H1 (cell line): Measurements from ENCODE around the gene ANXA6. TPM values are rescaled to one million over a fixed set of nuclear protein-coding genes. Genes with fewer than 3 reads are reported as not detected.

Experiments used
- CTCF ChIA-PET: fragments of 300-600 bp; sonication (Branson Sonifier 250); formaldehyde crosslinking; loops from one replicate; lab custom pipeline; 2021; ENCODE audit not compliant: partially characterized antibody; lab: Charles Lee
- POLR2A ChIA-PET: fragments of 300-600 bp; sonication (Branson Sonifier 250); formaldehyde crosslinking; loops from one replicate; lab custom pipeline; 2021; ENCODE audit warnings: inconsistent platforms; ENCODE audit not compliant: partially characterized antibody; lab: Charles Lee
- DNase-seq, 2 experiments: peaks; one replicate each; pipeline versions ENCODE4 v3.0.0 to v3.0.0-alpha.2; 2010 to 2022; ENCODE audit warnings: low spot score in 2 of 2, low read depth in 1 of 2, mixed read lengths in 1 of 2
- FAIRE-seq: peaks from 2 replicates; lab custom pipeline; 2011; peaks lifted over from hg19 to GRCh38; lab: Jason Lieb, UNC
- H2AFZ ChIP-seq: 2 replicates; pipeline ENCODE4 v1.8.1; 2012; ENCODE audit warnings: low read length, inconsistent platforms
- H2AK5ac ChIP-seq: 2 replicates; pipeline ENCODE4 v1.6.1; 2013; ENCODE audit warnings: low read depth, low read length
- H2BK120ac ChIP-seq: replicated peaks from 2 replicates; pipeline ENCODE3; 2013; ENCODE audit warnings: low read depth, low read length, inconsistent platforms
- H2BK12ac ChIP-seq: 2 replicates; pipeline ENCODE4 v1.6.1; 2013; ENCODE audit warnings: low read depth, low read length
- H2BK15ac ChIP-seq: 2 replicates; pipeline ENCODE4 v1.6.1; 2013; ENCODE audit warnings: low read length
- H2BK20ac ChIP-seq: 2 replicates; pipeline ENCODE4 v1.6.1; 2013; ENCODE audit warnings: low read length
- H2BK5ac ChIP-seq: 2 replicates; pipeline ENCODE4 v1.6.1; 2013; ENCODE audit warnings: low read depth, low read length
- H3K14ac ChIP-seq: 2 replicates; pipeline ENCODE4 v1.6.1; 2013; ENCODE audit warnings: inconsistent platforms; ENCODE audit not compliant: insufficient read length
- H3K18ac ChIP-seq: 2 replicates; pipeline ENCODE4 v1.6.1; 2013; ENCODE audit warnings: low read length; ENCODE audit errors: extremely low read depth
- H3K23ac ChIP-seq: 2 replicates; pipeline ENCODE4 v1.6.1; 2013; ENCODE audit warnings: inconsistent platforms; ENCODE audit not compliant: insufficient read length
- H3K23me2 ChIP-seq: 2 replicates; pipeline ENCODE4 v1.6.1; 2013; ENCODE audit warnings: low read depth, low read length
- H3K27ac ChIP-seq: 2 replicates; pipeline ENCODE4 v1.6.1; 2011; ENCODE audit warnings: low read depth, low read length, inconsistent platforms
- H3K27me3 ChIP-seq, 4 experiments: replicated peaks in 1 of 4; 1 replicate in 1 of 4; 2 replicates in 3 of 4; pipeline versions ENCODE4 v1.6.1 to v1.8.1; 2011 to 2013; ENCODE audit warnings: low read length in 3 of 4, mild to moderate bottlenecking in 3 of 4, inconsistent platforms in 2 of 4, mixed read lengths in 2 of 4, moderate library complexity in 1 of 4; ENCODE audit not compliant: control insufficient read depth in 3 of 4, insufficient read depth in 3 of 4; ENCODE audit errors: extremely low read depth in 1 of 4
- H3K36me3 ChIP-seq, 4 experiments: 2 replicates each; pipeline versions ENCODE4 v1.6.1 to v1.8.1; 2011 to 2013; ENCODE audit warnings: mild to moderate bottlenecking in 4 of 4, low read length in 3 of 4, moderate library complexity in 2 of 4, control low read depth in 1 of 4, inconsistent platforms in 1 of 4; ENCODE audit not compliant: insufficient read depth in 4 of 4, control insufficient read depth in 2 of 4
- H3K4ac ChIP-seq: replicated peaks from 2 replicates; pipeline ENCODE3; 2013; ENCODE audit warnings: low read length, low read depth, mixed read lengths, inconsistent platforms; ENCODE audit not compliant: insufficient read length
- H3K4me1 ChIP-seq, 4 experiments: replicated peaks in 1 of 4; 1 replicate in 1 of 4; 2 replicates in 3 of 4; pipeline versions ENCODE4 v1.6.1 to v1.8.1; 2011 to 2013; ENCODE audit warnings: low read length in 3 of 4, inconsistent platforms in 2 of 4, mixed read lengths in 1 of 4; ENCODE audit not compliant: insufficient read depth in 4 of 4, control insufficient read depth in 3 of 4
- H3K4me2 ChIP-seq, 2 experiments: 2 replicates each; pipeline versions ENCODE4 v1.6.1 to v1.8.1; 2011 to 2013; ENCODE audit warnings: low read depth in 2 of 2, low read length in 2 of 2, control low read depth in 1 of 2, inconsistent platforms in 1 of 2, mild to moderate bottlenecking in 1 of 2; ENCODE audit not compliant: insufficient read depth in 1 of 2
- H3K4me3 ChIP-seq, 4 experiments: fragments of 200-600, 300-600 bp in 1 of 4; sonication (generic), shearing (Covaris generic), sonication (Bioruptor Twin) in 1 of 4; 2 replicates each; pipeline versions ENCODE4 v1.5.1 to v1.8.1; 2011 to 2016; ENCODE audit warnings: low read length in 4 of 4, low read depth in 3 of 4, control low read depth in 2 of 4, inconsistent platforms in 2 of 4, mild to moderate bottlenecking in 2 of 4, mixed read lengths in 1 of 4, moderate library complexity in 1 of 4; ENCODE audit not compliant: insufficient read depth in 2 of 4; ENCODE audit errors: extremely low read depth in 1 of 4
- H3K56ac ChIP-seq: replicated peaks from 2 replicates; pipeline ENCODE3; 2013; ENCODE audit warnings: low read depth, mild to moderate bottlenecking, mixed read lengths, low read length, inconsistent platforms; ENCODE audit not compliant: insufficient read length
- H3K79me1 ChIP-seq: 2 replicates; pipeline ENCODE4 v1.6.1; 2013; ENCODE audit warnings: low read depth, low read length, control low read depth
- H3K79me2 ChIP-seq, 2 experiments: 2 replicates each; pipeline versions ENCODE4 v1.6.1 to v1.8.1; 2012 to 2013; ENCODE audit warnings: low read length in 2 of 2, mild to moderate bottlenecking in 2 of 2, inconsistent platforms in 1 of 2; ENCODE audit not compliant: insufficient read depth in 2 of 2, control insufficient read depth in 1 of 2
- H3K9ac ChIP-seq, 4 experiments: replicated peaks in 1 of 4; 1 replicate in 1 of 4; 2 replicates in 3 of 4; pipeline versions ENCODE4 v1.6.1 to v1.8.1; 2011 to 2013; ENCODE audit warnings: low read depth in 3 of 4, low read length in 3 of 4, control low read depth in 2 of 4, mild to moderate bottlenecking in 2 of 4, moderate library complexity in 2 of 4, inconsistent platforms in 1 of 4; ENCODE audit errors: extremely low read depth in 1 of 4
- H3K9me3 ChIP-seq, 2 experiments: 2 replicates each; pipeline versions ENCODE4 v1.6.1 to v1.8.1; 2012 to 2013; ENCODE audit warnings: mild to moderate bottlenecking in 2 of 2, moderate library complexity in 2 of 2, control low read depth in 1 of 2, inconsistent platforms in 1 of 2, low read depth in 1 of 2, low read length in 1 of 2, mixed read lengths in 1 of 2; ENCODE audit not compliant: insufficient read depth in 2 of 2
- H4K20me1 ChIP-seq, 2 experiments: replicated peaks in 1 of 2; 2 replicates each; pipeline versions ENCODE3 to v1.8.1; 2011 to 2013; ENCODE audit warnings: inconsistent platforms in 2 of 2, low read length in 2 of 2, mild to moderate bottlenecking in 1 of 2; ENCODE audit not compliant: insufficient read depth in 2 of 2, control insufficient read depth in 1 of 2
- H4K5ac ChIP-seq: 2 replicates; pipeline ENCODE4 v1.6.1; 2013; ENCODE audit warnings: low read length, low read depth, mixed read lengths, inconsistent platforms; ENCODE audit not compliant: insufficient read length
- H4K8ac ChIP-seq: 2 replicates; pipeline ENCODE4 v1.8.0; 2013; ENCODE audit warnings: mild to moderate bottlenecking, moderate library complexity, low read length, inconsistent platforms; ENCODE audit not compliant: insufficient read depth; ENCODE audit errors: extremely low read depth
- H4K91ac ChIP-seq: replicated peaks from 2 replicates; pipeline ENCODE3; 2013; ENCODE audit warnings: low read length, mixed read lengths, inconsistent platforms; ENCODE audit not compliant: insufficient read length
- BACH1 ChIP-seq: IDR thresholded peaks from 2 replicates; pipeline ENCODE4 v1.6.1; 2012; ENCODE audit warnings: low read length, improper control_type of control experiment
- E2F6 ChIP-seq: IDR thresholded peaks from 2 replicates; pipeline ENCODE4 v1.6.1; 2012; ENCODE audit warnings: inconsistent platforms
- EP300 ChIP-seq, 2 experiments: IDR thresholded peaks; 1 replicate in 1 of 2; 2 replicates in 1 of 2; pipeline ENCODE4 v1.6.1; 2011 to 2012; ENCODE audit warnings: low read depth in 2 of 2, low read length in 2 of 2, mild to moderate bottlenecking in 2 of 2, borderline replicate concordance in 1 of 2, inconsistent platforms in 1 of 2, moderate library complexity in 1 of 2
- FOSL1 ChIP-seq: IDR thresholded peaks from 2 replicates; pipeline ENCODE4 v1.6.1; 2011; ENCODE audit warnings: mild to moderate bottlenecking, low read depth, low read length, moderate library complexity; ENCODE audit not compliant: insufficient read depth
- KDM4A ChIP-seq: IDR thresholded peaks from one replicate; pipeline ENCODE4 v1.7.1; 2012; ENCODE audit warnings: low read depth, mild to moderate bottlenecking, moderate library complexity, low read length, inconsistent platforms; ENCODE audit not compliant: severe bottlenecking
- NANOG ChIP-seq: IDR thresholded peaks from 2 replicates; pipeline ENCODE4 v1.6.1; 2011; ENCODE audit warnings: low read length, low read depth, mild to moderate bottlenecking, inconsistent platforms; ENCODE audit not compliant: insufficient read depth, poor library complexity, severe bottlenecking
- PHF8 ChIP-seq: fragments of 200-600 bp; sonication (generic); conservative IDR thresholded peaks from 2 replicates; pipeline ENCODE4 v1.7.1; 2012; ENCODE audit warnings: low read depth, mild to moderate bottlenecking, inconsistent platforms, low read length, moderate library complexity
- SAP30 ChIP-seq: fragments of 300-600 bp; sonication (generic); IDR thresholded peaks from 2 replicates; pipeline ENCODE4 v1.7.1; 2012; ENCODE audit warnings: low read length, moderate library complexity, mild to moderate bottlenecking, inconsistent platforms; ENCODE audit not compliant: insufficient read depth, insufficient replicate concordance
- SIRT6 ChIP-seq: IDR thresholded peaks from one replicate; pipeline ENCODE4 v1.7.1; 2012; ENCODE audit warnings: low read length, inconsistent platforms
- SIX5 ChIP-seq: IDR thresholded peaks from 2 replicates; pipeline ENCODE4 v1.6.1; 2011; ENCODE audit warnings: mild to moderate bottlenecking, low read depth, low read length
- TAF1 ChIP-seq: IDR thresholded peaks from 2 replicates; pipeline ENCODE4 v1.6.1; 2011; ENCODE audit warnings: mild to moderate bottlenecking, low read depth, low read length
- WGBS, 2 experiments: shearing (Covaris generic) in 1 of 2; methylation state at CpG; one replicate each; pipeline versions ENCODE4 v1.1.6 to v1.1.7; 2013 to 2015; ENCODE audit warnings: low lambda C conversion rate in 2 of 2, mixed read lengths in 2 of 2, inconsistent platforms in 1 of 2, low coverage in 1 of 2, missing lambda C conversion rate in 1 of 2; ENCODE audit not compliant: insufficient replicate concordance in 2 of 2, insufficient coverage in 1 of 2, insufficient read length in 1 of 2; ENCODE audit errors: extremely low coverage in 1 of 2, missing lambda C conversion rate in 1 of 2; 5-methylcytosine and 5-hydroxymethylcytosine counted together
- polyA plus RNA-seq, 7 experiments: library from polyadenylated mRNA; depleted of rRNA in 3 of 7; stranded (reverse) in 5 of 7; unstranded in 2 of 7; fragments of >200 nt in 5 of 7; fragments of 200-250 nt in 2 of 7; gene quantifications; 1 replicate in 5 of 7; 2 replicates in 1 of 7; 4 replicates in 1 of 7; pipeline versions ENCODE4 v1.2.1 to v1.2.3, GENCODE V29; 2011 to 2013; ENCODE audit warnings: missing spikeins in 2 of 7, mixed read lengths in 2 of 7
- total RNA-seq: library from RNA; stranded (reverse); fragmentation: NEBNext Ultra II Directional; extraction: Animal tissue kit (Norgen Biotek cat#: 25700); gene quantifications from 2 replicates; pipeline ENCODE4 v1.2.1, GENCODE V29; 2021

Gene ANXA6
- total and polyA plus RNA-seq, 2 of the 8 experiments (the other 6 are each of a cell fraction or from before 2014, with no cell fraction given): 61.3 to 78.6 TPM

GRCh38 chr5:151077419-151077818 is 80.2 kb downstream of the ANXA6 start:
- no peak overlapping the region for H2BK20ac ChIP-seq
- H2BK120ac ChIP-seq: no peak overlapping the region
- H3K9ac ChIP-seq: no peak overlapping the region
- H3K18ac ChIP-seq: no peak overlapping the region
- H3K23ac ChIP-seq: no peak overlapping the region
- no peak overlapping the region for H3K4me2 ChIP-seq
- H3K56ac ChIP-seq: no peak overlapping the region
- peaks cover 0 to 6% (median 2%) of the 10 kb centered on the region in 4 experiments; a peak in 5 of 7 replicates for H3K4me1 ChIP-seq
- H2AK5ac ChIP-seq: no peak overlapping the region
- H2AFZ ChIP-seq: no peak overlapping the region
- H3K4me3 ChIP-seq: no peak overlapping the region
- DNase-seq: no peak
- no peak overlapping the region for H3K14ac ChIP-seq
- peaks cover 5% of the 10 kb centered on the region; the same call in 1 of the 2 replicates for H3K79me1 ChIP-seq
- no peaks in the 10 kb centered on the region for H3K9me3 ChIP-seq
- POLR2A ChIA-PET: no interaction called here
- no peak overlapping the region for H2BK12ac ChIP-seq
- H3K4ac ChIP-seq: no peak overlapping the region
- CTCF ChIA-PET: interaction anchor here (0.7 to 28.6 kb wide), 2 partner anchors 24 to 446 kb away, joined by 3 to 442 read pairs; no protein-coding TSS in a partner anchor
- H4K91ac ChIP-seq: no peak overlapping the region
- H4K5ac ChIP-seq: no peak overlapping the region
- H4K8ac ChIP-seq: no peak overlapping the region
- H3K23me2 ChIP-seq: peaks cover 3% of the 10 kb centered on the region
- no peaks in the 10 kb centered on the region for H4K20me1 ChIP-seq
- H2BK5ac ChIP-seq: no peak overlapping the region
- H2BK15ac ChIP-seq: no peak overlapping the region
- no peaks in the 10 kb centered on the region for H3K27me3 ChIP-seq
- H3K79me2 ChIP-seq: peaks cover 3 to 37% of the 10 kb centered on the region in 2 experiments; a peak in 3 of 4 replicates
- TF ChIP-seq E2F6 (no peak), SIRT6 (no peak), NANOG (no peak), FOSL1 (no peak), SAP30 (no peak), BACH1 (no peak), PHF8 (no peak), EP300 (IDR thresholded peaks at IDR 0.05; ENCODE audit: borderline replicate concordance in 1 of 2, low read depth in 2 of 2, low read length in 2 of 2) (no peak), KDM4A (no peak), SIX5 (no peak), TAF1 (no peak)
- TF ChIP-seq, all 59 proteins: peak for 0
- Histone ChIP-seq H3K36me3 (no peaks in the 10 kb centered on the region), H3K27ac (no peak overlapping the region)
- FAIRE-seq: no peak
- whole genome bisulfite sequencing, 2 experiments: 96% methylated on average over 9 of the region's 9 CpGs; no CpG with 5 or more reads in 1 of the 2 experiments
